Measurements from ENCODE around the gene REC114. TPM values are rescaled to one million over a fixed set of nuclear protein-coding genes. Genes with fewer than 3 reads are reported as not detected.
"Not testable (repeated sequence)": the region's sequence is repeated elsewhere in the genome, so short reads cannot be mapped to it uniquely, and the experiment has no call there.

Gene REC114, protein sequence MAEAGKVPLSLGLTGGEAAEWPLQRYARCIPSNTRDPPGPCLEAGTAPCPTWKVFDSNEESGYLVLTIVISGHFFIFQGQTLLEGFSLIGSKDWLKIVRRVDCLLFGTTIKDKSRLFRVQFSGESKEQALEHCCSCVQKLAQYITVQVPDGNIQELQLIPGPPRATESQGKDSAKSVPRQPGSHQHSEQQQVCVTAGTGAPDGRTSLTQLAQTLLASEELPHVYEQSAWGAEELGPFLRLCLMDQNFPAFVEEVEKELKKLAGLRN
- not detected in 2 replicates for total RNA-seq

DNA sequence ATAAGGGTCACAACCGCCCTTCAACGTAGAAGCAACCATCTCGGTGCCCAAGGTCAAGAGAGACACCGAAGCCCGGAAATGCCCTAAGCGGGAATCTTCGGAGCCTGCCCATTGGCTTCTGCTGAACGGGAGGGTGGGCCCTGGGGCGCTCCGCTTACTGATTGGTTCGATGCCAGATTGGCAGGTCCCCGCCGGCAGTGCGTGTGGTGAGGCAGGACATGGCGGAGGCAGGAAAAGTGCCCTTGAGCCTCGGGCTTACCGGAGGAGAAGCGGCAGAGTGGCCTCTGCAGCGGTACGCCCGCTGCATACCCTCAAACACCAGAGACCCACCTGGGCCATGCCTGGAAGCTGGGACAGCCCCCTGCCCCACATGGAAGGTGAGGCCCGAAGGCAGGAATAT is at the start of gene REC114:
REC114 (plus strand) TSS at position 197 of the 400 bp plus-strand sequence; CDS start at position 219, 22 bp downstream.
- DNase-seq: no peak

DNA sequence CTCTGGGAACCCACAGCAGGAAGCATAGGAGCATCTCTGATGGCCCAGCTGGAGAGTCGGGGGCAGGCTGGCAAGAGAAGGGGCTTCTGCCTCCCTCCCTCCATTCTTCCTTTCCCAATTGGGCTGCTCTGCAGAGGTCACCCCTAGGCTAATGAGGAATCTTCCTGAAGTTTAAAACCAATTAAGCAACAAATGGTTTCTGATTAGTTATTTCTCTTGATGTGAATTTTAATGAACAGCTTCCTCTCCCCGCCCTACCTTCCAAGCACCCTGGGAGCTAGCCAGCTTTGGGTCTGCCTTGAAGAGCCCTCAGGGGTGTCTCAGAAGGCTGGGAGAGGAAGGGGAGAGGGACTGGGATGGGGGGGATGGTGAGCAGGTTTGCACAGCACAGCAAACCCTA is 49.6 kb upstream of the REC114 start:
- no peak for DNase-seq

DNA sequence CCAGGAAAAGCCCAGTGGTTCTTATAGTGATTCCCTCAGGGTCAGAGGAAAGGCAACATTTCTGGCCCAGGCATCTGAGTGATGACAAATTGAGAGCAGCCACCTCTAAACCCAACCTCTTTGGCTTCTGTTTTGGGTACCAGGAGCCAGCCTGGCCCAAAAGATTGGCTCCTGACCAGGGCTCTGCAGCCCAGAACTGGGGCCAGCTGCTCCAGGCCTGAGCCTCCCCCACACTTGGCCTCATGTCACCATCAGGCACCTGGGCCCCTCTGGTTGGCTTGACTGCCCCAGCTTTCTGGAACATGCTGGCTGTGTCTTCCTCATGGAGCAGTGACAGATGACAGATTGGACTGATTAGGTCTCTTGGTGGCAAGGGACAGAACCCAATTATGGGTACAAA is 48.2 kb upstream of the REC114 start:
- no peak for DNase-seq

DNA sequence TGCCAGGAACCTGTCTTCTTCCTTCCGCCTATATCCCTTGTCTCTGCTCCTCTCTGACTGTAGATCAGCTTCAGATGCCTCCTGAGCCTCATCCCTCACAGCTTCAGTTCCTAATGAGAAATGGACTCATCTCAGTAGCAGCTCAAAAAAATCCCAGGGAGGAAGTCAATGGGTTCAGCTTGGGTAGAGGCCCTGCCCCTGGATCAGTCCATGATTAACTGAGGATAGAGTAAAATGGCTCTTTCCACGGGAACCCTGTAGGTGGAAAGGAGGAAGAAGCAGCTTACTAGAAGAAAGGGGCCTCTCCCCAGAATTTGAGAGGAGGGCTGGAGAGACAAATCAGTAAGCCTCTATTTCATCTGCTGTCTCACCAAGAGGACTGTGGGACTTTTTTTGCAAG is 47.3 kb upstream of the REC114 start:
- no peak for DNase-seq

DNA sequence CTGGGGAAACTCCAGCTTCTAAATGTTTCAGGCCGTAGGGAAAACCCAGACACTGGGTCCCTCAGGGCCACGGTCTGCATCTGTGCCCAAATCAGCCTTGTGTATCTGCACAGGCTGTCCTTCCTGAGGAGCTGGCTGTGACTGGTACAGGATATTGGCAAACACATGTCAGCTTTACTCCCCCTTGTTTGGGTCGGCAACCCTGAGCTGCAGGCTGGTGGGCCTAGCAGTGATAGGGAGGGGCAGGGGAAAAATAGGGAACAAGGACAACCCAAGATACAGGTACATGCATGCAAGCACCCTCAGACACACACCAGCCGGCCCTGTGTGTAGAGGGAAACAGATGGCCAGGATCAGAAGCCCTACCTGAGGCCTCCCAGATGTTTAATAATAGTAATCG is 45.5 kb upstream of the REC114 start:
- DNase-seq: no peak

DNA sequence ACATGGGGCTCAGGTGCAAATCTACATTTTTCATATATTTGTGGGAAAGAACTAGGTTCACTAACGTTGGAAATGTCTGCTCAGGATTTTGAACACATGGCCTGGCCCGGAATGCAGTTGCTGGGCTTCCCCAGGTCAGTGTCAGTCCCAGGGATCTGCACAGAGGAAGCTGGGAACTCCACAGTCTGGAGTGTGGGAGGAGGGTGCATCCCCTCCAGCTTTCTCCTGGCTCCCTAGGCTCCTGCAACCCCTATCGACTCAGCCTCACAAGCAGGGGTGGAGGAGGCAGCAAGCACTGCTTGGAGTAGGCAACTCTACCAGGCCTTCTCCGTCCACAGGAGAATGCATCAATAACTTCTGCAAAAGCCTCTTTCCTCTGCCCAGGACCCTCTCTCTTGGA is 44.1 kb upstream of the REC114 start:
- DNase-seq: no peak

DNA sequence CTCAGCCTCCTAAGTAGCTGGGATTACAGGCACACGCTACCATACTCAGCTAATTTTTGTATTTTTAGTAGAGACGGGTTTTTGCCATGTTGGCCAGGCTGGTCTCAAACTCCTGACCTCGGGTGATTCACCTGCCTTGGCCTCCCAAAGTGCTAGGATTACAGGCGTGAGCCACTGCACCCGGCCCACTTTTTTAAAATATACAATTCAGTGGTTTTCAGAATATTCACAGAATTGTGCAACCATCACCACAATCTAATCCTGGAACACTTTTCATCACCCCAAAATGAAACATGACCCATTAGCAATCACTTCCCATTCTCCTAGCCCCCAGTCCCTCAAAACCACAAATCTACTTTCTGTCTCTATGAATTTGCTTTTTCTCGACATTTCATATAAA is 42.7 kb upstream of the REC114 start:
- not testable (repeated sequence) for DNase-seq

DNA sequence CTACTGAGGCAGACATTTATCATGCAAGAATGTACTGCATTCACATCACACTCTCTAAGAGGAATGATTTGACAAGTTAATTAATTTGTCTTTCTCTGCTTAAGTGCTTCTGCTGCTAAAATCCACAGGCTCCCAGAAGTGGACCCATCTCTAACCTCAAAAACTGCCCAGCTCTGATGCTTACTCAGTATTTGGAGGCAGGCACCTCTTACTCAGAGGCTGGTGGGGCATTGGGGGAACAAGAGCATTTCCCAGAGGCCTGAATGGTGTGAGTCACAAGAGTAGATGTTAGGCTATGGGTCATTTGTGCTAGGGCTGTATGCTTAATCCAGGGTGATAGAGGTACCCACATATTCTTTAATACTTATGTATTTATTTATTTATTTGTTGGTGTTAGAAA is 39.8 kb upstream of the REC114 start:
- no peak for DNase-seq

DNA sequence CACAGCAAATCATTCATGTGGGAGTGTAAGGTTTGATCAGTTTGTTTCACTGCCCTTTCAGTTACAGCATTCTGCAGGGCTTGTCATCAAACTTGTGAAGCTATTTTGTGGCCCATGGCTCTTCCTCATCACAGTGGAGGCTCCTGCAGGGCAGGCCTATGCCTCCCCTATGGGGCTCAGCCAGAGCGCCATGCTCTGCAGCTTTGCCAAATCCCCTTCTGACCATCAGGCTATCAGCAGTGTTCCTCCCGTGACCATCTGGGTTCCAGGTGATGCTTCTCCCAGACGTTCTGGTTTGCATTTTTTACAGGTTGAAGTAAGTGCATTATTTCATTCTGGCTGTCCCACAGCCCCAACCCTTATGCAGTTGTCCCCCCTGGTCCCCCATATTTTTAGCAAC is 28.1 kb upstream of the REC114 start:
- DNase-seq: no peak

DNA sequence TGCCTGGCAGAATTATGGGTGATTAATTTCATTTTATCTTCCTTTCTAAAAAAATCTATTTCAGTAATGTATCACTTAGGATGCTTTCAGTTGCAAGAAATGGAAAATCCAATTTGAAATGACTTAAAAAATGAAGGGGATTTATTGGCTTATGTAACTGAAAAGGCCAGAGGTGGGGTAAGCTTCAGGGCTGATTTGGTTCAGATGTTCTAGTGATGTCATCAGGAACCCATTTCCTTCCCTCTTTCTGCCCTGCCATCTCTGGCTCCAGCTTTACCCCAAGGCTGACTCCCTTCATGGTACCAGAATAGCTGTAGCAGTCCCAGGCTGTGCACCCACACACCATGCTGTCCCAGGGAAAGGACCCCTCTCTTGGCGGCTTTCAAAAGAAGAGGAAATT is 18.5 kb upstream of the REC114 start:
- DNase-seq: no peak

DNA sequence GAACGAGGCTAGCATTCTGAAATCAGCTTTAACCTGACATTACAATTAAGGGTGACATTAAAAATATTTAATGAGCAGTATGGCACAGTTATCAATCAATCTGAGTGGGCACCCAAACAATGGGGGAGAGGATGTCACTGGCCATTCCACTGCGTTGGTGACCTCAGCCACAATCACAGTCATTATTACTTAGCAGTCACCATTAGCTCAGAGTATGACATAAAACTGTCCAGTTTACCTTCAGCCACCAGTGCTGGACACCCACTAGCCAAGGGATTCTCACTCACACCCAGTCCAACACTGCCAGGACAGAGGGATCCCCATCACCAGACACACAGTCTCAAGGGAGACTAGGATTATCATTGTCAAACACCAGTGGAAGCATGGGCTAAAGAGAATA is 17.5 kb upstream of the REC114 start:
- DNase-seq: no peak

DNA sequence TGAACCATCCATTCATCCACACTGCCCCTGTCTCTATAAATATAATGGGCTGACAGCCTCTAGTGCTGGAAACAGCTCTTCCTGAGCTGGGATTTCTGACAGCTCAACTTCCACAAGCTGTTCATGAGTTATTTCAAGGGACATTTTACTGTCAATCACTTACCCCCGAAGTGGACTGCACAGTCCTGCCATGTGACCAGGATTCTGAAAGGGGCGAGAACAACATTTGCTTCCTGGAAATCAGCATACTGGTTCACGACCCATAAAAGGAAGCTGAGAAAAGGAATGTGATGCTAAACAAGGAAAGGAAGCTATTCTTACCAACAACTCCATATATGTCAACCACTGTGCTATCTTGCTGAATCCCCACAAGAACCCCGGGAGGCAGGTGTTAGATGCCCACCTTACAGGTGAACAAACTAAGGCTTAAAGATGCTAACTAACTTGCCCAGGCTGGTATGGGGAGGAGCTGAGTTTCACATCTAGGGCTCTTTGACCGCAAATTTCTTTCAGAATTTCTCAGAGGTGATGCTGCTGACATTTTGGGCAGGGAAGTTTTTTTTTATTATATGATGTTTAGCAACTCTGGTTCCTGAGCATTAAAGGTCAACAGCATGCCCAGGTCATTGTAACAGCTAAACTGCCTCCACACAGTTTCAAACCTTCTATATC is 16.5 kb upstream of the REC114 start:
- no peak for DNase-seq

DNA sequence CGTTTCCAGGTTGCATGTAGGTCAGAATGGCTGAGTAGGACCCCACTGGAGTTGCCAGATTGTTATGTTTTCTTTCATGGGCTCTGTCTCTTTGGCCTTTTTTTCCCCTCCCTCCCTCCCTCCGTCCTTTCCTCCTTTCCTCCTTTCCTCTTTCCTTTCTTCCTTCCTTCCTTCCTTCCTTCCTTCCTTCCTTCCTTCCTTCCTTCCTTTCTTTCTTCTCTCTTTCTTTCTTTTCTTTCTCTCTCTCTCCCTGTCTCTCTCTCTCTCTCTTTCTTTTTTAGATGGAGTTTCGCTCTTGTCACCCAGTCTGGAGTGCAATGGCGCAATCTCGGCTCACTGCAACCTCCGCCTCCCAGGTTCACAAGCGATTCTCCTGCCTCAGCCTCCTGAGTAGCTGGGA is 11.6 kb upstream of the REC114 start:
- DNase-seq: not testable (repeated sequence)

DNA sequence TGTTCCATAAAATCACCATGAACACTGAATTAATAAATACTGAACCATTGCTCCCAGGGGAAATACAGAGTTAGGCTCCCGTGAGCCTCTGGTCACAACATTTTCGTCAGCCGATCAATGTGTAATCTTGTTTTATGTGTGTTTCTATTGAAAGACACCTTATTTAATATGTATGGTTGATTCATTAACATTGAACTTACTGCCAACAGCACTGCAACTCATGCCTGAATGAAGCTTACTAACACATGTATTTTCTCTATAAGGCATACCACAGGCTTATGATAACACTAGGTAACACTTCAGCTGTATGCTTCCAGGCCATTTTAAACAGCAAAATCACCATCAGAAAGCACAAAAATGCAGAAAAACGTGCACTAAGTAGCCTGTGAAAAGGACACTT is 9.1 kb upstream of the REC114 start:
- no peak for DNase-seq

DNA sequence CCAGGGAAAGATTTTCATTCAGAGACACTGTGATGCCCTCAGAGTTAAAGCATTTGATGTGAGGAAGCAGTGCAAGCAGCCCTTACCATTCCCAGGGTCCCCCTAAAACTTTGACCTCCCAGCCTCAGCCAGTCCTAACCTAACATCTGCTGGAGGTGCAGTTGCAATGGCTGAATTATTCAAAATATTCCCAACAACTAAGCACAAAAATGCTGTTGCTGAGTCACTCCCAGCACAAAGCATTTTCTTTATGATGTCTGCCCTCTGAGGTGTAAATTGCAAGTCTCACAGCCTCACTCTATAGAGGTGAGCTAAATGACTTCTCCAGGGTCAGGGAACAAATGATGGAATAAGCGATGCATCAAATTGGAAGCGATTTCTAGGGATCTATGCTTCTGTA is 6.4 kb upstream of the REC114 start:
- DNase-seq: no peak

DNA sequence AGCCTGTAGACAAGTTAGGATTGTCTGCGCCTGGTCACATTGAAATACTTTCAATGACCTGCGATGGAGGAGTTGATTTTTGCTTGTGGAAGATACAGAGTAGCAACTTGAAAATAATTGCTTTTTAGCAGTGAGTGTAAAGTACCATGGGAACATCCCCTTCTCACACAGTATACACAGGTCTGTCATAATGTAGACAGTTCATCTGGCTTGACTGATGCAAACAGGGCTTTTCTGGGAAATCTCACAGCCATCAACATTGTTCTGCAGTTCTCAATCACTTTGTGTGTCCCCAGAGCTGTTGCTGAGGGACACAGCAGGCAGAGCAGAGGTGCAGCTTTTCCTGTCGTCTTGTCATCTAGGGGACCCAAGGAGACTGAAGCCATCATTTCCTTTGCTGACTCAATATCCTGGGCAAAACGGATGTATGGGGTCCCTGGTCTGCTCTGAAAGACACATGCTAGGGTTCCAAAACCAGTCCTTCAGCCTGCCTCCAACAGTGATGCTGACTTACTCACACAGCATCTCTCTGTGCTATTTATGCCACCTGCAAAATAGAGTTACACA is 5.3 kb upstream of the REC114 start:
- DNase-seq: no peak

DNA sequence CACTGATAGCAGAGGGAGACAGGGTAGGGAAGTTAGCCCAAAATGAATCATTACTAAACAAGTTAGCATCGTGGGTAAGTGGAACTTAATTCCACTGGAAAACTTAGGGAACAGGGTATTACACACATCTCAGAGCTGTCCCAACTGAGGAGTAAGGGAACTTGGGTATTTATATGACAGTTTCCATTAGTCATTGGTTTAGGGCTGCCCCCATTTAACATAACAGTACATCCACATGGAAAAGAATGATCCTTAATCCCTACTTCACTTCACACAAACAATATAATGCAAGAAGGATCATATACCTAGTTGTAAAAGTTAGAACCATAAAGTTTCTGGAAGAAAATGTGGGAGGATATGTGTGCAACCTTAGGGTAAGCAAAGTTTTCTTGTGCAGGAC is 4.3 kb upstream of the REC114 start:
- no peak for DNase-seq

DNA sequence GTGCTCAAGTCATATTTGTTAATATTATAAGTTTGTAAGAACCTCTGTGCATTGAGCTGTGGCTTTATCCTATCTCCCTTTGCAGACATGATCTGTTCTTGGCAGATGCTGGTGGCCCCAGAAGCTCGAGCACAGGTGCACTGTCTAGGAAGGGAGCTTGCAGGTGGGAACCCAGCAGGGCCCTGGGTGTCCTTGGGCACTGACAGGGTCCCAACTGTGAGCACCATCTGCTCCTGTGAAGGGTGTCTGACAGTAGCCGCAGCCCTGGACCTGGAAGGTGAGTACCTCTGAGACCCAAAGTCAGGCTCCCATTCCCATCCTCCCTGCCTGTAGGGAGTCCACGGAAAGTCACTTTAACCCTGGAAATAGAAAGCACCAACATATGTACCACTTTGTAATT is 2.4 kb upstream of the REC114 start:
- DNase-seq: no peak

DNA sequence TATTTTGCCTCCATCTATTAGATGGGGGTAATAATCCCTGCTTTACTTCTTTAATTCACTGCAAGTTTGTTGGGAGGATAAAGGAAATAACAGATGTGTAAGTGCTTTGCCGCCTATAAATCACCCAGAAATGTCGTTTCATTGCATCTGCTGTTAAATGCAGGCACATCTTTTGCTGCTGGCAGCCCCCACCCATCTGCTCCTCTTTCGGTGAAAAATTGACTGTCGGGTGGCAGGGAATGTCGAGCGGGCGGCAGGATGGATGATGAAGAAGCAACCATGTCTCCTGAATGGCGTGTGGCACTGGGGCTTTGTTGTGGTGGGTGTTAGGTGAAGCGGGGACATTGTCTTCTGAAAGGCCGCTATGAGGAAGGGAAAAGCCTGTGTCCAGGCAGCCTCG is 543 bp upstream of the REC114 start:
- DNase-seq: no peak

DNA sequence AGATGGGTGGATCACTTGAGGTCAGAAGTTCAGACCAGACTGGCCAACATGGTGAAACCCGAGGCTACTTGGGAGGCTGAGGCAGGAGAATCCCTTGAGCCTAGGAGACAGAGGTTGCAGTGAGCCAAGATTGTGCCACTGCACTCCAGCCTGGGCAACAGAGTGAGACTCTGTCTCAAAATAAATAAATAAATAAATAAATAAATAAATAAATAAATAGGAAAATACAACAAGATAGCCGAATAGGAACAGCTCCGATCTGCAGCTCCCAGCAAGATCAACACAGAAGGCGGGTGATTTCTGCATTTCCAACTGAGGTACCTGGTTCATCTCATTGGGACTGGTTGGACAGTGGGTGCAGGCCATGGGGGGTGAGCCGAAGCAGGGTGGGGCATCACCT is 4.5 kb downstream of the REC114 start:
- DNase-seq: not testable (repeated sequence)

DNA sequence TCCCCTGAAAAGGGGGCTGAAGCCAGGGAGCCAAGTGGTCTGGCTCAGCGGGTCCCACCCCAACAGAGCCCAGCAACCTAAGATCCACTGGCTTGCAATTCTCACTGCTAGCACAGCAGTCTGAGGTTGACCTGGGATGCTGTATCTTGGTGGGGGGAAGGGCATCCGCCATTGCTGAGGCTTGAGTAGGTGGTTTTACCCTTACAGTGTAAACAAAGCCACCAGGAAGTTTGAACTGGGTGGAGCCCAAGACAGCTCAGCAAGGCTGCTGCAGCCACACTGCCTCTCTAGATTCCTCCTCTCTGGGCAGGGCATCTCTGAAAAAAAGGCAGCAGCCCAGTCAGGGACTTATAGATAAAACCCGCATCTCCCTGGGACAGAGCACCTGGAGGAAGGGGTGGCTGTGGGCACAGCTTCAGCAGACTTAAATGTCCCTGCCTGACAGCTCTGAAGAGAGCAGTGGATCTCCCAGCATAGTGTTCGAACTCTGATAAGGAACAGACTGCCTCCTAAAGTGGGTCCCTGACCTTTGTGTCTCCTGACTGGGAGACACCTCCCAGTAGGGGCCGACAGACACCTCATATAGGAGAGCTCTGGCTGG is 5.3 kb downstream of the REC114 start:
- DNase-seq: not testable (repeated sequence)

DNA sequence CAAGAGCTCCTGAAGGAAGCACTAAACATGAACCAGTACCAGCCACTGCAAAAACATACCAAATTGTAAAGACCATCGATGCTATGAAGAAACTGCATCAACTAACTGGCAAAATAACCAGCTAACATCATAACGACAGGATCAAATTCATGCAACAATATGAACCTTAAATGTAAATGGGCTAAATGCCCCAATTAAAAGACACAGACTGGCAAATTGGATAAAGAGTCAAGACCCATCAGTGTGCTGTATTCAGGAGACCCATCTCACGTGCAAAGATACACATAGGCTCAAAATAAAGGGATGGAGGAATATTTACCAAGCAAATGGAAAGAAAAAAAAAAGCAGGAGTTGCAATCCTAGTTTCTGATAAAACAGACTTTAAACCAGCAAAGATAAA is 7.0 kb downstream of the REC114 start:
- DNase-seq: not testable (repeated sequence)

DNA sequence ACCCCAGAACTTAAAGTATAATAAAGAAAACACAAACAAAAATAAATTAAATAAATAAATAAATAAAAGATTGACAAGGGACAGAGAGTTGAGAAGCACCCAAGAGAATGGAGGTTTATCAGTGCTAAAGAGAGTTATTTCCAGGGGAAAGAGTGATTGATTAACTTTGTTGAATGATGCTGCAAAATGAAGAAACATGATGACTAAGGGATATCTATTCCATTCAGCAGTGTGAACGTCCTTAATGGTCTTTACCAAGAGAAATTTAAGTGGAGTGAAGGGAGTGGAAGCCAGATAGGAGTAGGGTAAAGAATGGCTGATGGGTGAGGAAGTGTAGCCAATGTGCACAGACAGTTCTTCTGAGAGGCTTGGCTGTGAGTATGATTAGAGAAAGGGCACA is 11.1 kb downstream of the REC114 start:
- no peak for DNase-seq

DNA sequence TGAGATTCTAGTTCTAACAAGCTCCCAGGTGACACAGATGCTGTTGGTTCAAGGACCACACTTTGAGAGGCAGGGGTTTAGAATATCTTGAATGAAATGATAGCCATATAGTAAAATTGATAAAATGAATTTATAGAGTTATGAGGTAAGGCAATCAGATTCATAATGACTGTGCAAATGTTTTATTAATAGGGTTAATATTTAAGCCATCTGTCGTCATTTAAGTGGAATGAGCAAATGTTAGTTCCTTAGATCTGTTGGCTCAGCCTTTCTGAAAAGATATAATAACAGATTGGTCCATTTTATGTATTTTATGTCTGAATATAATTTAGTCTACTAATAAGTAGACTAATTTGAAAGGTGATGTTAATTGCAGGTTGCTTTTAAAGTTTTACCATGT is 12.9 kb downstream of the REC114 start:
- DNase-seq: no peak

All from dermis blood vessel endothelial cell (primary cell).